Panc1 (cell line): ENCODE data around the gene PRKAR2B. TPM values are rescaled to one million over a fixed set of nuclear protein-coding genes. Genes with fewer than 3 reads are reported as not detected.

Source experiments
- ATAC-seq: fragments of 200-7000 bp; cut with Tn5 transposase; 2 replicates; pipeline ENCODE4 v1.9.1; 2020; ENCODE audit warnings: mild to moderate bottlenecking, moderate library complexity
- BruUV-seq: library from RNA; stranded (reverse); fragments of 400-500 nt; replicated peaks from 2 replicates; lab custom pipeline; 2021; lab: Mats Ljungman, UMichigan
- CTCF ChIA-PET: fragments of 300-600 bp; sonication (Branson Sonifier 250); formaldehyde crosslinking; loops from one replicate; lab custom pipeline; 2022; ENCODE audit warnings: antibody characterized with exemption; lab: Charles Lee
- POLR2A ChIA-PET: fragments of 300-600 bp; sonication (Branson Sonifier 250); formaldehyde crosslinking; loops from one replicate; lab custom pipeline; 2022; ENCODE audit warnings: antibody characterized with exemption; lab: Charles Lee
- DNase-seq: peaks from one replicate; pipeline ENCODE4 v3.0.0-alpha.2; 2010; ENCODE audit warnings: low read depth, low spot score
- H3K27ac ChIP-seq: 2 replicates; pipeline ENCODE4 v1.5.1; 2011; ENCODE audit warnings: mild to moderate bottlenecking, low read length, inconsistent platforms
- H3K27me3 ChIP-seq: fragments of 200-500 bp; sonication (Bioruptor generic); 2 replicates; pipeline ENCODE4 v1.6.0; 2014; ENCODE audit warnings: low read length, inconsistent platforms; ENCODE audit not compliant: control insufficient read depth, insufficient read depth
- H3K36me3 ChIP-seq: fragments of 200-500 bp; sonication (Bioruptor generic); 2 replicates; pipeline ENCODE4 v1.5.1; 2014; ENCODE audit warnings: inconsistent platforms, mild to moderate bottlenecking, low read length, moderate library complexity; ENCODE audit not compliant: control insufficient read depth, insufficient read depth
- H3K4me1 ChIP-seq: 2 replicates; pipeline ENCODE4 v1.5.1; 2011; ENCODE audit warnings: inconsistent platforms, mild to moderate bottlenecking, low read length, moderate library complexity; ENCODE audit not compliant: control insufficient read depth, insufficient read depth
- H3K4me3 ChIP-seq, 2 experiments: 2 replicates each; pipeline ENCODE4 v1.5.1; 2011 to 2012; ENCODE audit warnings: low read depth in 2 of 2, low read length in 2 of 2, mild to moderate bottlenecking in 2 of 2, inconsistent platforms in 1 of 2, moderate library complexity in 1 of 2
- H3K9me3 ChIP-seq: fragments of 200-500 bp; sonication (Bioruptor generic); 2 replicates; pipeline ENCODE4 v1.5.1; 2014; ENCODE audit warnings: low read depth, mild to moderate bottlenecking, inconsistent platforms, low read length, moderate library complexity; ENCODE audit not compliant: control insufficient read depth, insufficient read depth
- CTCF ChIP-seq: fragments of 450-650 bp; IDR thresholded peaks from 2 replicates; pipeline ENCODE4 v1.5.1; 2017; ENCODE audit warnings: mild to moderate bottlenecking
- POLR2AphosphoS5 ChIP-seq: IDR thresholded peaks from 2 replicates; pipeline ENCODE4 v1.6.1; 2012; ENCODE audit warnings: mild to moderate bottlenecking, low read depth, low read length, moderate library complexity
- REST ChIP-seq, 2 experiments: IDR thresholded peaks; 2 replicates each; pipeline ENCODE4 v1.6.1; 2011 to 2012; ENCODE audit warnings: low read depth in 2 of 2, control low read depth in 1 of 2, low read length in 1 of 2, mild to moderate bottlenecking in 1 of 2, moderate library complexity in 1 of 2; ENCODE audit not compliant: insufficient read depth in 1 of 2
- SIN3A ChIP-seq: IDR thresholded peaks from 2 replicates; pipeline ENCODE4 v1.6.1; 2012; ENCODE audit warnings: low read depth, mild to moderate bottlenecking, low read length, moderate library complexity, borderline replicate concordance; ENCODE audit not compliant: insufficient read depth
- TCF7L2 ChIP-seq: IDR thresholded peaks from 2 replicates; pipeline ENCODE4 v1.6.1; 2011; ENCODE audit warnings: mild to moderate bottlenecking, low read depth, low read length, inconsistent platforms
- in situ Hi-C: cut with HindIII; loops from 2 replicates; pipeline ENCODE4 v1.10.0; 2016; ENCODE audit warnings: low sequenced_read_pairs, low pct_unique_long_range_greater_than_20kb
- intact Hi-C: fragments of 100-400 bp; cut with micrococcal nuclease; formaldehyde crosslinking; loops from one replicate; pipeline ENCODE4 v1.10.0; 2022; ENCODE audit not compliant: unreplicated experiment
- total RNA-seq: library from RNA; stranded (reverse); gene quantifications from one replicate; pipeline ENCODE4 v1.2.1, GENCODE V29; 2021; ENCODE audit not compliant: unreplicated experiment

The PRKAR2B gene
- total RNA-seq, 1 experiment from 2014 or later, result 0.51 TPM

- ChIA-PET CTCF (no interaction called here), POLR2A (no interaction called here)
- Histone ChIP-seq H3K27me3 (peaks cover 2% of the 10 kb centered on the region; the same call in 1 of the 2 replicates), H3K4me1 (no peaks in the 10 kb centered on the region), H3K4me3 (no peak overlapping the region), H3K36me3 (no peaks in the 10 kb centered on the region), H3K27ac (no peak overlapping the region), H3K9me3 (no peaks in the 10 kb centered on the region)
- intact Hi-C loops, result no loop called here
- no TSS peak for BruUV-seq
- no peak for TF ChIP-seq REST (IDR thresholded peaks at IDR 0.05; ENCODE audit: insufficient read depth in 1 of 2, low read depth in 2 of 2, low read length in 1 of 2)
- ATAC-seq (no peak; the same call in 1 of the 2 replicates), DNase-seq (no peak)
- in situ Hi-C loops, result no loop called here
These were observed 100.7 kb downstream of the PRKAR2B start for GRCh38 chr7:107145067-107145838.

- ATAC-seq (peak; percentile 89), DNase-seq (no peak)
- ChIA-PET CTCF (interaction anchor here (0.7 to 0.9 kb wide), 3 partner anchors 11 to 354 kb away, joined by 3 read pairs; no protein-coding TSS in a partner anchor), POLR2A (no interaction called here)
- H3K36me3 ChIP-seq, result no peaks in the 10 kb centered on the region
- intact Hi-C loops, result no loop called here
- H3K9me3 ChIP-seq, result no peaks in the 10 kb centered on the region
- H3K4me3 ChIP-seq, result peak overlapping the region in 1 of 2 experiments; percentile 29; a peak in 1 of 4 replicates
- in situ Hi-C loops, result no loop called here
- H3K27ac ChIP-seq, result no peak overlapping the region
- H3K4me1 ChIP-seq, result no peaks in the 10 kb centered on the region
- TF ChIP-seq SIN3A (no peak), CTCF (peak; percentile 84), REST (IDR thresholded peaks at IDR 0.05; ENCODE audit: insufficient read depth in 1 of 2, low read depth in 2 of 2, low read length in 1 of 2) (no peak), POLR2AphosphoS5 (no peak), TCF7L2 (no peak)
- H3K27me3 ChIP-seq, result no peaks in the 10 kb centered on the region; the same call in 1 of the 2 replicates
- BruUV-seq, result no TSS peak
These were observed 103.2 kb downstream of the PRKAR2B start for GRCh38 chr7:107147464-107148393.
